A673 (cell line): Measurements from ENCODE around the gene NACC2. TPM values are rescaled to one million over a fixed set of nuclear protein-coding genes. Genes with fewer than 3 reads are reported as not detected.

Experiments used
- BruUV-seq: library from RNA; stranded (reverse); fragments of 400-500 nt; replicated peaks from 2 replicates; lab custom pipeline; 2021; lab: Mats Ljungman, UMichigan
- CTCF ChIA-PET: fragments of 300-600 bp; sonication (Branson Sonifier 250); formaldehyde crosslinking; loops from one replicate; lab custom pipeline; 2022; ENCODE audit warnings: antibody characterized with exemption; lab: Charles Lee
- POLR2A ChIA-PET: fragments of 300-600 bp; sonication (Branson Sonifier 250); formaldehyde crosslinking; loops from one replicate; lab custom pipeline; 2022; ENCODE audit warnings: antibody characterized with exemption; ENCODE audit not compliant: low non-redundant PET; lab: Charles Lee
- DNase-seq: peaks from one replicate; pipeline ENCODE4 v3.0.0-alpha.2; 2015; ENCODE audit warnings: low spot score
- H3K27ac ChIP-seq: fragments of 200-600 bp; sonication (generic); 2 replicates; pipeline ENCODE4 v1.5.1; 2016; ENCODE audit warnings: mixed run types, low read depth, mild to moderate bottlenecking, mixed read lengths, antibody characterized with exemption, low read length; ENCODE audit not compliant: poor library complexity, severe bottlenecking
- H3K27me3 ChIP-seq: fragments of 200-600 bp; sonication (generic); replicated peaks from 2 replicates; pipeline ENCODE4 v1.6.1; 2017; ENCODE audit warnings: mixed run types, low read depth, mild to moderate bottlenecking, mixed read lengths, antibody characterized with exemption, low read length; ENCODE audit not compliant: insufficient read depth, poor library complexity
- H3K36me3 ChIP-seq: fragments of 200-600 bp; sonication (generic); 2 replicates; pipeline ENCODE4 v1.6.1; 2016; ENCODE audit warnings: mixed run types, mild to moderate bottlenecking, mixed read lengths, antibody characterized with exemption, low read length; ENCODE audit not compliant: insufficient read depth, poor library complexity, severe bottlenecking
- H3K4me1 ChIP-seq: fragments of 200-600 bp; sonication (generic); 2 replicates; pipeline ENCODE4 v1.6.1; 2017; ENCODE audit warnings: mixed run types, mild to moderate bottlenecking, mixed read lengths, antibody characterized with exemption, low read length; ENCODE audit not compliant: insufficient read depth, poor library complexity, severe bottlenecking
- H3K4me3 ChIP-seq: fragments of 200-600 bp; sonication (generic); 2 replicates; pipeline ENCODE4 v1.5.1; 2016; ENCODE audit warnings: low read depth, mixed run types, mild to moderate bottlenecking, mixed read lengths, low read length; ENCODE audit not compliant: poor library complexity, severe bottlenecking
- H3K9me3 ChIP-seq: fragments of 200-600 bp; sonication (generic); 2 replicates; pipeline ENCODE4 v1.6.1; 2016; ENCODE audit warnings: mixed run types, low read depth, mild to moderate bottlenecking, mixed read lengths, antibody characterized with exemption, low read length; ENCODE audit not compliant: poor library complexity, severe bottlenecking
- EZH2 ChIP-seq: fragments of 200-600 bp; sonication (generic); IDR thresholded peaks from 2 replicates; pipeline ENCODE4 v1.6.1; 2017; ENCODE audit warnings: borderline replicate concordance, low read depth, mild to moderate bottlenecking, mixed read lengths, antibody characterized with exemption, low read length; ENCODE audit not compliant: poor library complexity, severe bottlenecking
- intact Hi-C: fragments of 100-400 bp; cut with micrococcal nuclease; formaldehyde crosslinking; loops from one replicate; pipeline ENCODE4 v1.10.0; 2022; ENCODE audit not compliant: unreplicated experiment
- total RNA-seq: library from RNA; stranded (reverse); gene quantifications from 2 replicates; pipeline ENCODE4 v1.2.3, GENCODE V29; 2021
- TF ChIP-seq, protein P1 (sequence below): fragments of 300-800, 200-600 bp; sonication (generic); conservative IDR thresholded peaks from 2 replicates; pipeline ENCODE4 v1.5.1; 2017; ENCODE audit warnings: low read depth, mild to moderate bottlenecking, antibody characterized with exemption, low read length, moderate library complexity, mixed read lengths

Gene NACC2
- total RNA-seq, 1 experiment from 2014 or later = 19.5 TPM

GRCh38 chr9:136007934-136008692 lies 87.0 kb downstream of the NACC2 start:
- no peaks in the 10 kb centered on the region for H3K9me3 ChIP-seq
- intact Hi-C loops = no loop called here
- peaks cover 15% of the 10 kb centered on the region for H3K36me3 ChIP-seq
- ChIA-PET POLR2A (no interaction called here), CTCF (no interaction called here)
- no peaks in the 10 kb centered on the region for H3K4me1 ChIP-seq
- TF ChIP-seq, protein P1, sequence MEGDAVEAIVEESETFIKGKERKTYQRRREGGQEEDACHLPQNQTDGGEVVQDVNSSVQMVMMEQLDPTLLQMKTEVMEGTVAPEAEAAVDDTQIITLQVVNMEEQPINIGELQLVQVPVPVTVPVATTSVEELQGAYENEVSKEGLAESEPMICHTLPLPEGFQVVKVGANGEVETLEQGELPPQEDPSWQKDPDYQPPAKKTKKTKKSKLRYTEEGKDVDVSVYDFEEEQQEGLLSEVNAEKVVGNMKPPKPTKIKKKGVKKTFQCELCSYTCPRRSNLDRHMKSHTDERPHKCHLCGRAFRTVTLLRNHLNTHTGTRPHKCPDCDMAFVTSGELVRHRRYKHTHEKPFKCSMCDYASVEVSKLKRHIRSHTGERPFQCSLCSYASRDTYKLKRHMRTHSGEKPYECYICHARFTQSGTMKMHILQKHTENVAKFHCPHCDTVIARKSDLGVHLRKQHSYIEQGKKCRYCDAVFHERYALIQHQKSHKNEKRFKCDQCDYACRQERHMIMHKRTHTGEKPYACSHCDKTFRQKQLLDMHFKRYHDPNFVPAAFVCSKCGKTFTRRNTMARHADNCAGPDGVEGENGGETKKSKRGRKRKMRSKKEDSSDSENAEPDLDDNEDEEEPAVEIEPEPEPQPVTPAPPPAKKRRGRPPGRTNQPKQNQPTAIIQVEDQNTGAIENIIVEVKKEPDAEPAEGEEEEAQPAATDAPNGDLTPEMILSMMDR = no peak
- TF ChIP-seq EZH2 = no peak
- H3K4me3 ChIP-seq = no peak overlapping the region
- H3K27me3 ChIP-seq = no peaks in the 10 kb centered on the region
- BruUV-seq = no TSS peak
- DNase-seq = no peak
- H3K27ac ChIP-seq = no peak overlapping the region

- H3K27me3 ChIP-seq = no peaks in the 10 kb centered on the region
- ChIA-PET POLR2A (no interaction called here), CTCF (no interaction called here)
- no peak overlapping the region for H3K4me3 ChIP-seq
- H3K36me3 ChIP-seq = peaks cover 9% of the 10 kb centered on the region
- TF ChIP-seq, protein P1 = no peak
- TF ChIP-seq EZH2 = no peak
- no peaks in the 10 kb centered on the region for H3K4me1 ChIP-seq
- no peaks in the 10 kb centered on the region for H3K9me3 ChIP-seq
- intact Hi-C loops = no loop called here
- DNase-seq = no peak
- BruUV-seq = no TSS peak
- no peak overlapping the region for H3K27ac ChIP-seq
These were observed 87.7 kb downstream of the NACC2 start for GRCh38 chr9:136007276-136007933.

DNA sequence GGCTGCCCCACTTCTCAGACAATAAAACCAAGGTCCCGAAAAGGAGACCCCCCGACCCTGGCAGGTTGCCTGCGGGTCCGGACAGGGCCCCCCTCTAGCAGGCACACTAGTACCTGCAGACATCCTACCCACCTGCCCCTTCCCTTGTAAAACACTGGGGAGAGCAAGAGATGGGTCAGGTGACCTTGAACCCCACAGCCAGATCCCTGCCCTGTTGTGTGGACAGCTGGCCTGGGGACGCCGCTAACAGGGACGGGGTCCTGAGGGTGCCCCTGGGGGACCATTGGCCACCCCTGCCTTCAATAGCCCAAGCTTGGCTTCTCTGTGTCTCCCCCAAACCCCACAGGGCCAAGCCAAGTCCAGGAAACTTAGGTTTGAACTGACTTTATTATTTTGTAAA lies 88.9 kb downstream of the NACC2 start:
- Histone ChIP-seq H3K36me3 (peaks cover 8% of the 10 kb centered on the region), H3K27ac (no peak overlapping the region), H3K4me3 (no peak overlapping the region), H3K9me3 (no peaks in the 10 kb centered on the region), H3K27me3 (no peaks in the 10 kb centered on the region), H3K4me1 (no peaks in the 10 kb centered on the region)
- intact Hi-C loops = no loop called here
- no peak for DNase-seq
- no TSS peak for BruUV-seq
- TF ChIP-seq, protein P1 = no peak
- TF ChIP-seq EZH2 = no peak
- CTCF ChIA-PET = no interaction called here
- POLR2A ChIA-PET = no interaction called here
